ENCODE data around the gene BCOR. TPM values are rescaled to one million over a fixed set of nuclear protein-coding genes. Genes with fewer than 3 reads are reported as not detected.

The BCOR gene
- total and polyA plus RNA-seq, 9 of the 15 experiments (the other 6 are each of a cell fraction or from before 2014, with no cell fraction given) = 27.5 to 113 (median 37.6) TPM

GRCh38 chrX:40117715-40118285 lies 20.0 kb upstream of the BCOR start (continued):
- no peak for TF ChIP-seq BRF1 (IDR thresholded peaks at IDR 0.05; ENCODE audit: borderline replicate concordance, extremely low read depth, insufficient read length)
- TF ChIP-seq ZFP36 (IDR thresholded peaks at IDR 0.05; ENCODE audit: low read depth, low read length, partially characterized antibody) = peak; percentile 52
- no peak for TF ChIP-seq MYBL2 (IDR thresholded peaks at IDR 0.05; ENCODE audit: low read depth)
- TF ChIP-seq MYBL2 (CRISPR knock-in tag; IDR thresholded peaks at IDR 0.05; ENCODE audit: borderline replicate concordance) = no peak
- TF ChIP-seq EP400 (IDR thresholded peaks at IDR 0.05) = peak; percentile 40; the same call in 1 of the 2 replicates
- TF ChIP-seq GATAD2A (IDR thresholded peaks at IDR 0.05) = peak; percentile 91
- no peak for TF ChIP-seq KDM5B (IDR thresholded peaks at IDR 0.05; ENCODE audit: insufficient replicate concordance, low read depth, low read length)
- TF ChIP-seq NRF1 (conservative IDR thresholded peaks at IDR 0.05 in 1 of 2, IDR thresholded peaks at IDR 0.05 in 1 of 2) = no peak
- TF ChIP-seq SREBF2 (CRISPR knock-in tag; IDR thresholded peaks at IDR 0.05) = no peak
- no peak for TF ChIP-seq HLTF (IDR thresholded peaks at IDR 0.05)
- TF ChIP-seq SIRT6 (IDR thresholded peaks at IDR 0.05; ENCODE audit: low read depth, low read length) = no peak
- TF ChIP-seq ZNF740 (CRISPR knock-in tag; IDR thresholded peaks at IDR 0.05) = peak; percentile 99
- TF ChIP-seq ZNF740 (tag; IDR thresholded peaks at IDR 0.05) = peak in 1 of 2 experiments; percentile 99; a peak in 2 of 4 replicates
- TF ChIP-seq ETV5 (CRISPR knock-in tag; IDR thresholded peaks at IDR 0.05; ENCODE audit: low read depth) = no peak
- peak in 1 of 2 experiments; percentile 56; a peak in 1 of 4 replicates for TF ChIP-seq MLLT1 (IDR thresholded peaks at IDR 0.05)
- TF ChIP-seq ETS1 (conservative IDR thresholded peaks at IDR 0.05; ENCODE audit: control insufficient read depth, low read depth, low read length) = no peak
- TF ChIP-seq TSC22D4 (tag; IDR thresholded peaks at IDR 0.05) = no peak
- TF ChIP-seq CREBBP (IDR thresholded peaks at IDR 0.05; ENCODE audit: low read depth, low read length) = no peak
- TF ChIP-seq NR4A1 (CRISPR knock-in tag; IDR thresholded peaks at IDR 0.05) = no peak
- TF ChIP-seq NR4A1 (tag; IDR thresholded peaks at IDR 0.05) = no peak
- TF ChIP-seq ZBTB7A (IDR thresholded peaks at IDR 0.05; ENCODE audit: borderline replicate concordance, control insufficient read depth, low read depth, low read length) = 0 out of 2 replicates have a peak, but pooled peaks have one; percentile 33
- TF ChIP-seq ZNF717 (CRISPR knock-in tag; IDR thresholded peaks at IDR 0.05) = no peak
- peak; percentile 6 to 51; a peak in 2 of 4 replicates for TF ChIP-seq HDAC1 (IDR thresholded peaks at IDR 0.05)
- TF ChIP-seq SRSF7 (optimal IDR thresholded peaks at IDR 0.05; ENCODE audit: low read depth, low read length) = no peak
- TF ChIP-seq ELF1 (tag; IDR thresholded peaks at IDR 0.05) = peak; percentile 53
- no peak for TF ChIP-seq CBFB (CRISPR knock-in tag; IDR thresholded peaks at IDR 0.05)
- no peak for TF ChIP-seq HNRNPUL1 (IDR thresholded peaks at IDR 0.05; ENCODE audit: low read length)
